K562 (cell line): ENCODE results near the gene TMEM14C. TPM values are rescaled to one million over a fixed set of nuclear protein-coding genes. Genes with fewer than 3 reads are reported as not detected.
"Not testable (repeated sequence)": the region's sequence is repeated elsewhere in the genome, so short reads cannot be mapped to it uniquely, and the experiment has no call there.

Experiments used
- CXXC5 ChIP-seq: fragments of 250-450 bp; sonication (Bioruptor Pico); IDR thresholded peaks from 2 replicates; pipeline ENCODE4 v1.8.0; 2022; ENCODE audit warnings: inconsistent platforms, mild to moderate bottlenecking, moderate library complexity
- DIDO1 ChIP-seq: fragments of 450-650 bp; IDR thresholded peaks from 2 replicates; pipeline ENCODE4 v1.6.1; 2016; ENCODE audit warnings: low read depth, missing biosample characterization, missing genetic modification characterization
- GMEB1 ChIP-seq: fragments of 250-450 bp; sonication (Bioruptor Pico); IDR thresholded peaks from 2 replicates; pipeline ENCODE4 v1.4.0; 2020; ENCODE audit warnings: mild to moderate bottlenecking
- GTF2A2 ChIP-seq: IDR thresholded peaks from 2 replicates; pipeline ENCODE4 v1.6.1; 2016; ENCODE audit warnings: mild to moderate bottlenecking, missing genetic modification characterization, missing compliant biosample characterization
- ID3 ChIP-seq, 2 experiments: fragments of 250-450 bp in 1 of 2; fragments of 450-650 bp in 1 of 2; sonication (Bioruptor Pico) in 1 of 2; IDR thresholded peaks; 2 replicates each; pipeline versions ENCODE4 v1.6.1 to v1.8.0; 2016 to 2021; ENCODE audit warnings: mild to moderate bottlenecking in 2 of 2, moderate library complexity in 2 of 2, missing compliant biosample characterization in 1 of 2, missing genetic modification characterization in 1 of 2
- KLF6 ChIP-seq: fragments of 250-450 bp; sonication (Bioruptor Pico); IDR thresholded peaks from 2 replicates; pipeline ENCODE4 v1.4.0; 2020; ENCODE audit warnings: mild to moderate bottlenecking, moderate library complexity, borderline replicate concordance
- MEF2D ChIP-seq: conservative IDR thresholded peaks from 2 replicates; pipeline ENCODE4 v1.6.1; 2016; ENCODE audit warnings: low read depth, missing genetic modification characterization, missing compliant biosample characterization
- NFIX ChIP-seq: fragments of 250-450 bp; sonication (Bioruptor Pico); IDR thresholded peaks from 2 replicates; pipeline ENCODE4 v1.4.0; 2020; ENCODE audit warnings: low read depth, mild to moderate bottlenecking, moderate library complexity
- ZBTB34 ChIP-seq: fragments of 250-450 bp; sonication (Bioruptor Pico); IDR thresholded peaks from 2 replicates; pipeline ENCODE4 v1.8.0; 2021; ENCODE audit warnings: mild to moderate bottlenecking, moderate library complexity
- ZFP1 ChIP-seq: fragments of 450-650 bp; formaldehyde crosslinking; IDR thresholded peaks from 2 replicates; pipeline ENCODE4 v1.4.0; 2020; ENCODE audit warnings: mild to moderate bottlenecking, mixed read lengths
- ZNF134 ChIP-seq: fragments of 250-450 bp; sonication (Bioruptor Pico); conservative IDR thresholded peaks from 2 replicates; pipeline ENCODE4 v1.4.0; 2020
- ZNF175 ChIP-seq: fragments of 200-800 bp; sonication (Bioruptor generic); IDR thresholded peaks from 2 replicates; pipeline ENCODE4 v1.6.1; 2016; ENCODE audit warnings: low read depth, mild to moderate bottlenecking, missing genetic modification characterization, missing compliant biosample characterization
- ZNF398 ChIP-seq: fragments of 250-450 bp; sonication (Bioruptor Pico); IDR thresholded peaks from 2 replicates; pipeline ENCODE4 v1.8.0; 2021; ENCODE audit warnings: moderate library complexity, mild to moderate bottlenecking, inconsistent platforms
- ZNF639 ChIP-seq, 2 experiments: fragments of 200-800 bp in 1 of 2; sonication (Bioruptor generic) in 1 of 2; sonication (generic) in 1 of 2; formaldehyde crosslinking in 1 of 2; IDR thresholded peaks in 1 of 2; conservative IDR thresholded peaks in 1 of 2; 2 replicates each; pipeline versions ENCODE4 v1.5.0 to v1.6.1; 2016 to 2020; ENCODE audit warnings: missing compliant biosample characterization in 1 of 2, missing genetic modification characterization in 1 of 2, missing genetic modification reagents in 1 of 2
- ZNF644 ChIP-seq: fragments of 200-800 bp; sonication (Bioruptor generic); IDR thresholded peaks from 2 replicates; pipeline ENCODE4 v1.6.1; 2016; ENCODE audit warnings: low read depth, missing genetic modification characterization, missing compliant biosample characterization
- ZNF740 ChIP-seq, 3 experiments: fragments of 200-800 bp in 1 of 3; sonication (Bioruptor generic) in 1 of 3; sonication (generic) in 1 of 3; formaldehyde crosslinking in 1 of 3; IDR thresholded peaks; 2 replicates each; pipeline versions ENCODE4 v1.6.1 to v1.8.0; 2016 to 2022; ENCODE audit warnings: mild to moderate bottlenecking in 2 of 3, missing compliant biosample characterization in 2 of 3, missing genetic modification characterization in 2 of 3, missing genetic modification reagents in 1 of 3
- polyA plus RNA-seq, 8 experiments: library from polyadenylated mRNA; depleted of rRNA in 4 of 8; stranded (reverse) in 5 of 8; unstranded in 3 of 8; fragments of >200 nt; fragmentation: Nextera tagmentation in 2 of 8; fragmentation: Illumina TruSeq in 1 of 8; extraction: Ambion mirVana in 2 of 8; extraction: Trizol in 1 of 8; gene quantifications; 2 replicates each; pipeline versions ENCODE4 v1.2.1 to v1.2.3, GENCODE V29; 2011 to 2014; ENCODE audit warnings: inconsistent platforms in 1 of 8, missing spikeins in 1 of 8
- total RNA-seq, 7 experiments: library from RNA; depleted of rRNA in 6 of 7; stranded (reverse); fragments of >200 nt in 6 of 7; fragmentation: Illumina TruSeq in 2 of 7; extraction: Trizol in 2 of 7; gene quantifications; 2 replicates each; pipeline versions ENCODE4 v1.2.1 to v1.2.3, GENCODE V29; 2011 to 2021; ENCODE audit warnings: low replicate concordance in 1 of 7

Gene TMEM14C
- total and polyA plus RNA-seq, 9 of the 15 experiments (the other 6 are each of a cell fraction or from before 2014, with no cell fraction given), result 151 to 496 (median 263) TPM

GRCh38 chr6:10750568-10750967 is 27.7 kb downstream of the TMEM14C start (continued):
- TF ChIP-seq GMEB1 (CRISPR knock-in tag) (0 out of 2 replicates have a peak, but pooled peaks have one; percentile 29), ZNF740 (tag; IDR thresholded peaks at IDR 0.05) (peak in 1 of 2 experiments; percentile 91; a peak in 2 of 4 replicates), NFIX (CRISPR knock-in tag) (peak; percentile 34; the same call in 1 of the 2 replicates), CXXC5 (CRISPR knock-in tag) (peak; percentile 92), ID3 (CRISPR knock-in tag; IDR thresholded peaks at IDR 0.05) (peak; percentile 76; the same call in 1 of the 2 replicates), ID3 (tag; IDR thresholded peaks at IDR 0.05) (peak; percentile 96), ZNF644 (peak; percentile 75; the same call in 1 of the 2 replicates), ZNF175 (peak; percentile 71), GTF2A2 (tag) (peak; percentile 91), ZFP1 (peak; percentile 73; the same call in 1 of the 2 replicates), ZBTB34 (CRISPR knock-in tag) (peak; percentile 70; the same call in 1 of the 2 replicates), ZNF639 (CRISPR knock-in tag; conservative IDR thresholded peaks at IDR 0.05 in 1 of 2, IDR thresholded peaks at IDR 0.05 in 1 of 2) (0 out of 4 replicates have a peak, but pooled peaks of 1 of the 2 experiments have one; percentile 34), ZNF398 (CRISPR knock-in tag) (peak; percentile 59; the same call in 1 of the 2 replicates), ZNF134 (peak; percentile 62), KLF6 (CRISPR knock-in tag) (peak; percentile 96), DIDO1 (tag) (peak; percentile 54; the same call in 1 of the 2 replicates), MEF2D (tag) (peak; percentile 90)
- TF ChIP-seq ZNF740 (CRISPR knock-in tag; IDR thresholded peaks at IDR 0.05), result not testable (repeated sequence)
